GM21367 (cell line): Measurements from ENCODE around the gene PCDHA1.

ENCODE experiments used
- ATAC-seq: cut with Tn5 transposase; IDR thresholded peaks from one replicate; pipeline ENCODE4 v1.9.1; 2021; ENCODE audit not compliant: unreplicated experiment

PCDHA1 gene

DNA sequence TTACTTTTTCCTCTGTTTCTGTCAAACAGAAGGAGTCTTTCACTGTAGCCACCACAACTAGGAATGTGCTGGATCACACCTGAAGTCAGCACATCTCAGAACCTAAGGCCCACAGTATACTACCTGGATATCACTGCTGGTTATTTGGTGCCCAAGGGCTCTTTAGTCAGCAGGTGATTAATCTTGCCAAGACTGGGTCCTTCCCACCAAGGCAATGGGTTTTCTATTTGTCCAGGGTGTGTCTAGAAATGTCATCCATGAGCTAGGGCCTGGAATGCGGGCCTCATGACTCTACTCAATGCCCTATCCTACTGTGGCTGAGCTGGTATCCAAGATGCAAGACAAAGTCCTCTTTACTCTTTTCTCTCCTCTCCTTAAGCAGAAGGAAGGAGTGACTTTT is 130.4 kb downstream of the PCDHA1 start:
- no peak for ATAC-seq

GRCh38 chr5:140923601-140924000 is 137.7 kb downstream of the PCDHA1 start:
- ATAC-seq = no peak

DNA sequence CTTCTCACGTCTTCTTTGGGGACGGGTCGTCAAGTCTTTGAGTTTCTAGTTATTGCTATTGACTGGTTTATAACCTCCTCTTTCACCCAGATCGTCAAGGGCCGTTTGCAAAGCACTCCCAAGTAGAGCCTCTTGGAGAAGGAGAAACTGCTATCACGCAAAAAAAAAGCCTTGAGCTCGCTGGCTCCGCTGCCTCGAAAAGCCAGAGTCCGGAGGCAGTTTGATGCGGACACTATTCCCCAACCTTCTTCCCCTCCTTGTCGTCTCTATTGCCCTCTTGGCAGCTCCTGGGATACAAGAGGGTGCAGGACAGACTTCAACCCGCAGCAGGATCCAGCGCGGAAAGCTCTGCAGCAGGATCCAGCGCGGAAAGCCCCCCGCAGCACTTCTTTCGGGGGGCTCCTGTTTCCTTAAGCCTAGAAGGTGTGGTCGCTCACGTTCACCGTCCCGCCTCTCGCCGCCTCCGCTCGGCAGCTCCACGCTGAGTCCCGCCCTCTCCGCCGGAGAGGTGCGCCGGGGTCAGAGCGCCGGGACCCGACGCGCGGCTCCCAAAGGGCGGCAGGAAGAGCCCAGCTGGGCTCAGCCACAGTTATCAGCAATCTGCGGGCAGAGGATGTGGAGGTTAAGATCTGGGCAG is 140.0 kb downstream of the PCDHA1 start, which contains the start of gene PCDHAC1:
PCDHAC1 (plus strand) TSS at position 494 of the 637 bp plus-strand sequence. CDS start 594 bp downstream, outside the sequence.
- no peak for ATAC-seq

DNA sequence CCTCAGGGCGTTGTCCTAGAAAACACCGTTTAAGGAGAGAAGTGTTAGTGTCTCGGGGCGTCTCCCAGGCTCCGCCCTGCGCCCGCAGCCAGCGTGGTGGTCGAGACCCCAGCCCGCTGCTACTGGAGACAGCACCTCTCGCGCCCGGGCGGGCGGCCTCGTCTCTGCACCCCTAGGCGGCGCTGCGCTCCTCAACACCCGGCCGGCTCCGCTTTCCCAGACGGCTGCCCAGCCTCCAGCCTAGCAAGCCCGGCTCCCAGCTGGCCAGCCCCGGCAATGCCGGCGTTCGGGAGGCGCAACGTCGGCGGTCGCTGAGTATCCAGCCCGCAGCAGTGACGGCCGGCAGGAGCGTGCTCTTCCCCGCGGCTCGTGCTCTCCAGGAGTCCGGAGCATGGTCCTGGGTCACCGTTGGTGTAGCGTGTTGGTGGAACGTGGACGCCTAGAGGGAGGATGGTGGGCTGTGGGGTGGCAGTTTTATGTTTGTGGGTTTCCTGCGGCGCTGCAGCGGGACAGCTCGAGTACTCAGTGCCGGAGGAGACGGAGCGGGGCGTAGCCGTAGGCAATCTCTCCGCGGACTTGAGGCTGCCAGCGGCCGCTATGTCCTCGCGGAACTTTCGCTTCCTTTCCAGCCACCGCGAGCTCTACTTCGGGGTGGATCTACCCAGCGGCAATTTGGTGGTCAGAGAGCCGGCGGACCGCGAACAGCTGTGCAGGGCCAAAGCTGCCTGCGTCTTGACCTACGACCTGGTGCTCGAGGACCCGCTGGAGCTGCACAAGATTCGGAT is 140.7 kb downstream of the PCDHA1 start:
- no peak for ATAC-seq

DNA sequence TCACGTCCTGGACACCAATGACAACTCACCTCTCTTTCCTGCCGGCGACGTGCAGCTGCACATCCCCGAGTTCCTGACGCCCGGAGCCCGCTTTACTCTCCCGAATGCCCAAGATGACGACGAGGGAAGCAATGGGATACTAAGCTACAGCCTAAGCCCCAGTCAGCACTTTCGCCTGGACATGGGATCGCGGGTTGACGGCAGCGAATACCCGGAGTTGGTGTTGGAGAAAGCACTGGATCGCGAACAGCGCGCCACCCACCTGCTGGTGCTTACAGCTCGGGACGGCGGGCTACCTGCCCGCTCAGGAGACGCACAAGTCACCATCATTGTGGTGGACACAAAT is 141.3 kb downstream of the PCDHA1 start:
- no peak for ATAC-seq

DNA sequence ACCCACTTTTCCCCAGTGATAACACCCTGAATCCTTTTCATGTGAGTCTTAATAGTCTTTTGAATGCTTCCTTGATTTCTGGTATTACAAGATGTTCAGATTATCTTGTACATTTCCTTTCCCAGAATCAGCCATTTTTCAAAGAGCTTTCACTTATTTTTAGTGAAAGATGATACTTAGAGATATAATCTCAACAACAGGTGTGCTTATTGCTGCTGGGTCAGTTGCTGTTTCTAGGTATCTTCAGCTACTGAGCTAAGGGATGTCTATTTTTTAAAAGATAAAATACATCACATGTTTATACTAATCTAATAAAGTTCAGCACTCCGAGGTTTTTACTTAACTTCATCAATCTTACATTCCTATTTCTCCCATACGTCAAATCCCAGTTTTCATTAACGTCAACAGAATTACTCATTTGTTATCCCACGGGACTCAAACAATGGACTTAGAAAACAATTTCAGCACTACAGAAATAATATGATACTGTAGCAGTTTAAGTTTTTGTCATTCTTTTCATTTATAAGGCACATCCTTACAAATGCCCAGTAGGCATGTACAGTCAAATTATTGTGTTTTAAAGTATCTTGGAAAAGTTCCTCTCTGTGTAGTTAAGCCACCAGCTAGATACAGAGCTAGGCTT is 149.1 kb downstream of the PCDHA1 start:
- no peak for ATAC-seq

DNA sequence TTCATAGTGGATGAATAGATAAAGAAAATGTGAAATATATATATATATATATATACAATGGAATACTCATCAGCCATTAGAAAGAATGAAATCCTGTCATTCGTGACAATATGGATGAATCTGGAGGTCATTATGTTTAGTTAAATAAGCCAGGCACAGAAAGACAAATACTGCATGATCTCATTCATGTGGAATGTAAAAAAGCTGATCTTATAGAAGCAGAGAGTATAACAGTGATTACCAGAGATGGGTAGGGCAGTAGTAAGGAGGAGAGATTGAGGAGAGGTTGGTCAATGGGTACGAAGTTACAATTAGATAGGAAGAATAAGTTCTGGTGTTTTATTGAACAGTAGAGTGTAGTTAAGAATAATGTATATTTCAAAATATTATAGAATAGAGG is 160.6 kb downstream of the PCDHA1 start:
- no peak for ATAC-seq

DNA sequence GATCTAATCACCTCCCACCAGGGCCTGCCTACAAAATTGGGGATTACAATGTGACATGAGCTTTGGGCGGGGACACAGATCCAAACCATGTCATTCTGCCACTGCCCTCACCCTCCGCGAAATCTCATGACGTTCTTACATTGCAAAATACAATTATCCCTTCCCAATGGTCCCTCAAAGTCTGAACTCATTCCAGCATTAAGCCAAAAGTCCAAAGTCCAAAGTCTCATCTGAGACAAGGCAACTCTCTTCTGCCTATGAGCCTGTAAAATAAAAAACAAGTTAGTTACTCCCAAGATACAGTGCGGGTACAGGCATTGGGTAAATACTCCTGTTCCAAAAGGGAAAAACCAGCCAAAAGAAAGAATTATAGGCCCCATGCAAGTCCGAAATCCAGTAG is 165.7 kb downstream of the PCDHA1 start:
- no peak for ATAC-seq

- no peak for ATAC-seq
Observed at GRCh38 chr5:140953234-140953633, 167.3 kb downstream of the PCDHA1 start.

DNA sequence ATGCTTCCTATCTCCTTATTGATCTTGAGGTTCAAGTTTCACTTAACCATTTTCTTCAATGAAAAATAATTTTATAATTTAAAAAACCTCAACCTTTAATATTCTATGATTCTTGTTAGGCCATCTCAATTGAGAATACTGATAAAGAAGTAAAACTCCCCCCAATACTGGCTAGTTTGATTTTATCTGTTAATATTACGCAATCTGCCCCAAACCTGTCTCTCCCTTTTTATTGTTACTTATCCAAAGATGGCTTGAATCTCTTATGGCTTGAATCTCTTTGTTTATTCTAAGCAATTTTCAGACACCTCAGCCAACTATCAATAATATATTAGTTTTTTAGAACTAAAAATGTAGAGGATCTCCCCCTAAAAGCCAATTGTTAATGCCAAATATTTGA is 176.2 kb downstream of the PCDHA1 start:
- no peak for ATAC-seq

GRCh38 chr5:140964356-140964755 is 178.4 kb downstream of the PCDHA1 start:
- no peak for ATAC-seq

GRCh38 chr5:140965905-140966292 is 180.0 kb downstream of the PCDHA1 start:
- no peak for ATAC-seq

GRCh38 chr5:140966293-140967225 is 180.6 kb downstream of the PCDHA1 start, which contains the start of gene PCDHAC2:
Gene PCDHAC2, plus strand, starts transcription at chr5:140966476. Its CDS starts 291 bp downstream, at chr5:140966767.
- ATAC-seq = no peak

GRCh38 chr5:140967226-140967893 is 181.4 kb downstream of the PCDHA1 start:
- no peak for ATAC-seq

DNA sequence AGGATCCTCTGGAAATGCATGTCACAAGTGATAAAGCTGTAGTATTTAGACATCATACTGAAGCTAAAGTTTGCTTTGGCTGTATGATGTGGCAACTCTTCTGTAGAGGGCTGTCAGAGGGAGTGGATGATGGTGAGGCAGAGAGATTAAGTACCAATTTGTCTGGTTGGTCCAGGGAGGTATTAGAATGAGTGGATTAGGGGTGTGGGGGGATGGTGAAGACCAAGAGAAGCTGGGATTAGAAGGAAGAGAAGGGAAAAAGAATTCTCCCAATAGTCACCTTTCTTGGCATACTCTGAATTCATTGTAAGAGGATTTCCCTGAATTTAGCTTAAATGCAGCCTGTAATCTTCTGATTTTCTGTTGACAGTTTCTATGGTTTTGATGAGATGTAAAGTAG is 183.9 kb downstream of the PCDHA1 start:
- ATAC-seq = no peak

GRCh38 chr5:140973550-140973949 is 187.6 kb downstream of the PCDHA1 start:
- no peak for ATAC-seq

GRCh38 chr5:140977003-140977402 is 191.1 kb downstream of the PCDHA1 start:
- no peak for ATAC-seq

- ATAC-seq = no peak
Observed at GRCh38 chr5:140978260-140978659, 192.3 kb downstream of the PCDHA1 start.

DNA sequence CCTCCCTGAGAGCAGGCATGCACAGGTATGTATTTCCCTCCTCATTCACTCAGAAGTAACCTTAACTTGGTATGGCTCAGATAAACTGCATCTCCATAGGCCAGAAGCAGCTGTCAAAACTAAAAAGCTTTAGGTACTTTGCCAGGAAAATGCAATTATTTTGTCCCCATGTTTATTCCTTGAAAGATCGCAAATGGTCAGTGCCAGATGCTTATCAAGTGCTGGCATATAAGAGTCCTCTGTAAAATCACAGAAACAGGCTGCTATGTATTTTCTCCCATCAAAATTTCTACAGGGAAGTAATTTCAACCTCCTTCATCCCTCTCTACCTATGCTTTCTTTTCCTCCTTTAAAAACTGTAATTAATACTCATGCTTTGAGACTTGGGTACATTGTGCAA is 193.0 kb downstream of the PCDHA1 start:
- ATAC-seq = no peak

DNA sequence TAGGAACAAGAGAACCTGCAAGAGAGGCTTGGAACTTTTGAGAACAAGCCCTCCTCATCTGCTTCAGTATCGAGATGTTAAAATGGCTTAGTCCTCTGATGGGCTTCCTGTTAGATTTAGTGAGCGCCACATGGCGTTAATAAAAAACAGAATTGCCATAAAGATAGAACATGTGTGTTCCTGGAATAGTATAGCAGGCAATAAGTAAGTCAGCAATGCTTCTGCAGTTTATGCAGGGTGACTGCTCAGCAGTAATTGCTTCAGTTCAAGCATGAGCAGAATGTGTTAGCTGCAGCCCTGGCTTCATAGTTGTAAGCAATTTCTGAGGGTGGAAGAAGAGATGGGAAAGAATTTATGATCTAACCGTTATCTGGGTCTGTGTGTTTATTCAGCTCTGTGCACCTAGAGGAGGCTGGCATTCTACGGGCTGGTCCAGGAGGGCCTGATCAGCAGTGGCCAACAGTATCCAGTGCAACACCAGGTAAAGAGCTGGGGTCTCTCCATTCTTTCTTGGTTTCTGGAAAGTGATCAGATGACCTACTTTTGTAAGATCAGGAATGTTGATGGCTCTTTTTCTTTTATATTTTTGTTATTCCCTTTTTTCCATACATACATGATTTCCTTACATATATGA is 196.3 kb downstream of the PCDHA1 start:
- no peak for ATAC-seq
